ENCODE data around the gene CCT2.
"Not testable (repeated sequence)": the region's sequence is repeated elsewhere in the genome, so short reads cannot be mapped to it uniquely, and the experiment has no call there.

The CCT2 gene

GRCh38 chr12:69589082-69589481 lies 3.8 kb downstream of the CCT2 start:
- DNase-seq, result no peak

GRCh38 chr12:69595689-69596088 lies 10.4 kb downstream of the CCT2 start:
- no peak for DNase-seq

- DNase-seq, result no peak
Observed at GRCh38 chr12:69598174-69598753, 13.0 kb downstream of the CCT2 start.

GRCh38 chr12:69600804-69601203 lies 15.5 kb downstream of the CCT2 start:
- DNase-seq, result no peak

- DNase-seq, result no peak
Observed at GRCh38 chr12:69601962-69602685, 16.9 kb downstream of the CCT2 start.

GRCh38 chr12:69602954-69603353 lies 17.7 kb downstream of the CCT2 start:
- DNase-seq, result no peak

- not testable (repeated sequence) for DNase-seq
Observed at GRCh38 chr12:69603556-69603955, 18.3 kb downstream of the CCT2 start.

GRCh38 chr12:69604275-69604674 lies 19.0 kb downstream of the CCT2 start:
- DNase-seq, result not testable (repeated sequence)

- DNase-seq, result no peak
Observed at GRCh38 chr12:69608114-69608513, 22.9 kb downstream of the CCT2 start.

GRCh38 chr12:69610126-69610525 lies 24.9 kb downstream of the CCT2 start:
- DNase-seq, result no peak

GRCh38 chr12:69610729-69611128 lies 25.5 kb downstream of the CCT2 start, which contains the start of gene LRRC10:
LRRC10 (minus strand) TSS chr12:69610907; CDS start chr12:69610838, 69 bp downstream.
- DNase-seq, result no peak

- DNase-seq, result no peak
Observed at GRCh38 chr12:69613351-69613750, 28.1 kb downstream of the CCT2 start.

GRCh38 chr12:69616025-69616424 lies 30.8 kb downstream of the CCT2 start:
- no peak for DNase-seq

GRCh38 chr12:69619050-69619449 lies 33.8 kb downstream of the CCT2 start:
- DNase-seq, result no peak

- DNase-seq, result no peak
Observed at GRCh38 chr12:69620077-69620476, 34.8 kb downstream of the CCT2 start.

GRCh38 chr12:69620921-69621320 lies 35.7 kb downstream of the CCT2 start:
- no peak for DNase-seq

- no peak for DNase-seq
Observed at GRCh38 chr12:69621551-69621950, 36.3 kb downstream of the CCT2 start.

GRCh38 chr12:69623970-69624369 lies 38.7 kb downstream of the CCT2 start:
- no peak for DNase-seq

GRCh38 chr12:69627501-69627900 lies 42.2 kb downstream of the CCT2 start:
- DNase-seq, result no peak

GRCh38 chr12:69630191-69630590 lies 44.9 kb downstream of the CCT2 start:
- DNase-seq, result no peak

- no peak for DNase-seq
Observed at GRCh38 chr12:69633061-69633460, 47.8 kb downstream of the CCT2 start.

- peak; percentile 62 for DNase-seq
Observed at GRCh38 chr12:69639400-69640016, 54.2 kb downstream of the CCT2 start.

- DNase-seq, result no peak
Observed at GRCh38 chr12:69641546-69641945, 56.3 kb downstream of the CCT2 start.

GRCh38 chr12:69642531-69642930 lies 57.3 kb downstream of the CCT2 start:
- no peak for DNase-seq

Data from activated T-cell treated with anti-CD3 and anti-CD28 coated beads, Interleukin-2, amount 50 U/mL, for 1 hour (primary cell).